ENCODE data around the gene VENTX.

Gene VENTX

DNA sequence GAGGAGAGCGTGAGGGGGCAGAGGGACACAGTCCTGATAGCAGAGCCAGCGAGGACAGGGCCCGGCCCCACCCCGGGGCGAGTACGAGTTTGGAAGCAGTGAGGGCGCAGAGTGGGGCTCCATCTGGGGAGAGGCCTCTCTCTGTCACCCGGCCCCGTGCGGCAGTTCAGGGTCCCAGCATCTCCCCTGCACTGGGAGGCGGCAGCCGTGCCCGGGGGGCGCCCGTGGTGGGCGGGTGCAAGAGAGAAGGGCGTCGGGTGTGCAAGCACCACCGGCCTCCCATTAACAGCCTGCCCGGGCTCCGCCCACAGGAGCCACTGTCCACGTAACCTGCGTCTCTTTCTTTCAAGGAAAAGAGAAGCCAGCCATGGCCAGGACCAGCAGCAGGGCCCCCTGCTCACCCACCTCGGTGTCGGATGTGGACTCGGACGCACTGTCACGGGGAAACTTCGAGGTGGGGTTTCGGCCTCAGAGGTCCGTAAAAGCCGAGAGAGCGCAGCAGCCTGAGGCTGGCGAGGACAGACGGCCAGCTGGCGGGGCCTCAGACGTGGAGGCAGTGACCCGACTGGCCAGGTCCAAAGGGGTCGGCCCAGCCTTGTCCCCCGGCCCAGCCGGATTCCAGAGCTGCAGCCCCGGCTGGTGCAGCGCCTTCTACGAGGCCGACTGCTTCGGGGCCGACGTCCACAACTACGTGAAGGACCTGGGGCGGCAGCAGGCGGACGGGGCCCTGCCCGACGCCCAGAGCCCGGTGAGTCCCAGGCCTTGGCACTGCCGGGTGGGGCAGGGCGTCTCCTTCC lies 36.3 kb upstream of the VENTX start:
- H3K4me3 ChIP-seq (ENCODE audit: low read depth, low read length) = no peak overlapping the region
- H3K9me3 ChIP-seq (ENCODE audit: control insufficient read depth, insufficient read depth, low read depth, low read length) = no peaks in the 10 kb centered on the region
- no peak overlapping the region for H3K27ac ChIP-seq (ENCODE audit: extremely low read depth, low read depth, low read length)
- TF ChIP-seq, protein P1, sequence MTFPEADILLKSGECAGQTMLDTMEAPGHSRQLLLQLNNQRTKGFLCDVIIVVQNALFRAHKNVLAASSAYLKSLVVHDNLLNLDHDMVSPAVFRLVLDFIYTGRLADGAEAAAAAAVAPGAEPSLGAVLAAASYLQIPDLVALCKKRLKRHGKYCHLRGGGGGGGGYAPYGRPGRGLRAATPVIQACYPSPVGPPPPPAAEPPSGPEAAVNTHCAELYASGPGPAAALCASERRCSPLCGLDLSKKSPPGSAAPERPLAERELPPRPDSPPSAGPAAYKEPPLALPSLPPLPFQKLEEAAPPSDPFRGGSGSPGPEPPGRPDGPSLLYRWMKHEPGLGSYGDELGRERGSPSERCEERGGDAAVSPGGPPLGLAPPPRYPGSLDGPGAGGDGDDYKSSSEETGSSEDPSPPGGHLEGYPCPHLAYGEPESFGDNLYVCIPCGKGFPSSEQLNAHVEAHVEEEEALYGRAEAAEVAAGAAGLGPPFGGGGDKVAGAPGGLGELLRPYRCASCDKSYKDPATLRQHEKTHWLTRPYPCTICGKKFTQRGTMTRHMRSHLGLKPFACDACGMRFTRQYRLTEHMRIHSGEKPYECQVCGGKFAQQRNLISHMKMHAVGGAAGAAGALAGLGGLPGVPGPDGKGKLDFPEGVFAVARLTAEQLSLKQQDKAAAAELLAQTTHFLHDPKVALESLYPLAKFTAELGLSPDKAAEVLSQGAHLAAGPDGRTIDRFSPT (tag by site-specific recombination; IDR thresholded peaks at IDR 0.05) = no peak
- no peak for TF ChIP-seq ZBTB21 (tag by site-specific recombination; IDR thresholded peaks at IDR 0.05)
- TF ChIP-seq ZSCAN30 (tag by site-specific recombination; IDR thresholded peaks at IDR 0.05) = no peak
- no peak for TF ChIP-seq SCRT1 (tag by site-specific recombination; IDR thresholded peaks at IDR 0.05; ENCODE audit: borderline replicate concordance)
- no peak for TF ChIP-seq ZNF426 (tag by site-specific recombination; IDR thresholded peaks at IDR 0.05)
- no peak for TF ChIP-seq ZNF707 (tag by site-specific recombination; IDR thresholded peaks at IDR 0.05)
- no peak for TF ChIP-seq ZNF266 (tag by site-specific recombination; IDR thresholded peaks at IDR 0.05; ENCODE audit: low read depth)
- TF ChIP-seq ZNF211 (tag by site-specific recombination; IDR thresholded peaks at IDR 0.05; ENCODE audit: low read depth) = no peak
- TF ChIP-seq ZNF366 (tag by site-specific recombination; conservative IDR thresholded peaks at IDR 0.05) = no peak
- TF ChIP-seq ZNF391 (tag by site-specific recombination; IDR thresholded peaks at IDR 0.05; ENCODE audit: borderline replicate concordance, low read depth) = no peak
- TF ChIP-seq, protein P2, sequence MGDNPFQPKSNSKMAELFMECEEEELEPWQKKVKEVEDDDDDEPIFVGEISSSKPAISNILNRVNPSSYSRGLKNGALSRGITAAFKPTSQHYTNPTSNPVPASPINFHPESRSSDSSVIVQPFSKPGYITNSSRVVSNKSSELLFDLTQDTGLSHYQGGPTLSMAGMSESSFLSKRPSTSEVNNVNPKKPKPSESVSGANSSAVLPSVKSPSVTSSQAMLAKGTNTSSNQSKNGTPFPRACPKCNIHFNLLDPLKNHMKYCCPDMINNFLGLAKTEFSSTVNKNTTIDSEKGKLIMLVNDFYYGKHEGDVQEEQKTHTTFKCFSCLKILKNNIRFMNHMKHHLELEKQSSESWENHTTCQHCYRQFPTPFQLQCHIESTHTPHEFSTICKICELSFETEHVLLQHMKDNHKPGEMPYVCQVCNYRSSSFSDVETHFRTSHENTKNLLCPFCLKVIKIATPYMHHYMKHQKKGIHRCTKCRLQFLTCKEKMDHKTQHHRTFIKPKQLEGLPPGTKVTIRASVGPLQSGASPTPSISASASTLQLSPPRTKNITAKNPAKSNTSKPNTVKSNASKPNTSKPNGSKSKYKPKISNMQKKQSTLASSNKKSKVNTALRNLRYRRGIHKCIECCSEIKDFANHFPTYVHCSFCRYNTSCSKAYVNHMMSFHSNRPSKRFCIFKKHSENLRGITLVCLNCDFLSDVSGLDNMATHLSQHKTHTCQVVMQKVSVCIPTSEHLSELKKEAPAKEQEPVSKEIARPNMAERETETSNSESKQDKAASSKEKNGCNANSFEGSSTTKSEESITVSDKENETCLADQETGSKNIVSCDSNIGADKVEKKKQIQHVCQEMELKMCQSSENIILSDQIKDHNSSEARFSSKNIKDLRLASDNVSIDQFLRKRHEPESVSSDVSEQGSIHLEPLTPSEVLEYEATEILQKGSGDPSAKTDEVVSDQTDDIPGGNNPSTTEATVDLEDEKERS (tag by site-specific recombination; IDR thresholded peaks at IDR 0.05) = no peak
- TF ChIP-seq OVOL3 (tag by site-specific recombination; IDR thresholded peaks at IDR 0.05) = no peak
- TF ChIP-seq, protein P3, sequence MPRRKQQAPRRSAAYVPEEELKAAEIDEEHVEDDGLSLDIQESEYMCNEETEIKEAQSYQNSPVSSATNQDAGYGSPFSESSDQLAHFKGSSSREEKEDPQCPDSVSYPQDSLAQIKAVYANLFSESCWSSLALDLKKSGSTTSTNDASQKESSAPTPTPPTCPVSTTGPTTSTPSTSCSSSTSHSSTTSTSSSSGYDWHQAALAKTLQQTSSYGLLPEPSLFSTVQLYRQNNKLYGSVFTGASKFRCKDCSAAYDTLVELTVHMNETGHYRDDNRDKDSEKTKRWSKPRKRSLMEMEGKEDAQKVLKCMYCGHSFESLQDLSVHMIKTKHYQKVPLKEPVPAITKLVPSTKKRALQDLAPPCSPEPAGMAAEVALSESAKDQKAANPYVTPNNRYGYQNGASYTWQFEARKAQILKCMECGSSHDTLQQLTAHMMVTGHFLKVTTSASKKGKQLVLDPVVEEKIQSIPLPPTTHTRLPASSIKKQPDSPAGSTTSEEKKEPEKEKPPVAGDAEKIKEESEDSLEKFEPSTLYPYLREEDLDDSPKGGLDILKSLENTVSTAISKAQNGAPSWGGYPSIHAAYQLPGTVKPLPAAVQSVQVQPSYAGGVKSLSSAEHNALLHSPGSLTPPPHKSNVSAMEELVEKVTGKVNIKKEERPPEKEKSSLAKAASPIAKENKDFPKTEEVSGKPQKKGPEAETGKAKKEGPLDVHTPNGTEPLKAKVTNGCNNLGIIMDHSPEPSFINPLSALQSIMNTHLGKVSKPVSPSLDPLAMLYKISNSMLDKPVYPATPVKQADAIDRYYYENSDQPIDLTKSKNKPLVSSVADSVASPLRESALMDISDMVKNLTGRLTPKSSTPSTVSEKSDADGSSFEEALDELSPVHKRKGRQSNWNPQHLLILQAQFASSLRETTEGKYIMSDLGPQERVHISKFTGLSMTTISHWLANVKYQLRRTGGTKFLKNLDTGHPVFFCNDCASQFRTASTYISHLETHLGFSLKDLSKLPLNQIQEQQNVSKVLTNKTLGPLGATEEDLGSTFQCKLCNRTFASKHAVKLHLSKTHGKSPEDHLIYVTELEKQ (tag by site-specific recombination; IDR thresholded peaks at IDR 0.05; ENCODE audit: borderline replicate concordance) = no peak
- TF ChIP-seq ZNF214 (tag by site-specific recombination; IDR thresholded peaks at IDR 0.05; ENCODE audit: borderline replicate concordance) = no peak
- TF ChIP-seq ZBTB1 (tag by site-specific recombination; IDR thresholded peaks at IDR 0.05) = no peak
- TF ChIP-seq ZNF555 (tag by site-specific recombination; conservative IDR thresholded peaks at IDR 0.05) = no peak
- TF ChIP-seq ZNF843 (tag by site-specific recombination; IDR thresholded peaks at IDR 0.05) = no peak
- TF ChIP-seq, protein P4, sequence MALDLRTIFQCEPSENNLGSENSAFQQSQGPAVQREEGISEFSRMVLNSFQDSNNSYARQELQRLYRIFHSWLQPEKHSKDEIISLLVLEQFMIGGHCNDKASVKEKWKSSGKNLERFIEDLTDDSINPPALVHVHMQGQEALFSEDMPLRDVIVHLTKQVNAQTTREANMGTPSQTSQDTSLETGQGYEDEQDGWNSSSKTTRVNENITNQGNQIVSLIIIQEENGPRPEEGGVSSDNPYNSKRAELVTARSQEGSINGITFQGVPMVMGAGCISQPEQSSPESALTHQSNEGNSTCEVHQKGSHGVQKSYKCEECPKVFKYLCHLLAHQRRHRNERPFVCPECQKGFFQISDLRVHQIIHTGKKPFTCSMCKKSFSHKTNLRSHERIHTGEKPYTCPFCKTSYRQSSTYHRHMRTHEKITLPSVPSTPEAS (tag by site-specific recombination; IDR thresholded peaks at IDR 0.05) = no peak
- TF ChIP-seq, protein P5, sequence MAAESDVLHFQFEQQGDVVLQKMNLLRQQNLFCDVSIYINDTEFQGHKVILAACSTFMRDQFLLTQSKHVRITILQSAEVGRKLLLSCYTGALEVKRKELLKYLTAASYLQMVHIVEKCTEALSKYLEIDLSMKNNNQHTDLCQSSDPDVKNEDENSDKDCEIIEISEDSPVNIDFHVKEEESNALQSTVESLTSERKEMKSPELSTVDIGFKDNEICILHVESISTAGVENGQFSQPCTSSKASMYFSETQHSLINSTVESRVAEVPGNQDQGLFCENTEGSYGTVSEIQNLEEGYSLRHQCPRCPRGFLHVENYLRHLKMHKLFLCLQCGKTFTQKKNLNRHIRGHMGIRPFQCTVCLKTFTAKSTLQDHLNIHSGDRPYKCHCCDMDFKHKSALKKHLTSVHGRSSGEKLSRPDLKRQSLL (tag by site-specific recombination; IDR thresholded peaks at IDR 0.05) = no peak
- TF ChIP-seq ZNF549 (tag by site-specific recombination; IDR thresholded peaks at IDR 0.05) = no peak
- H3K4me1 ChIP-seq (ENCODE audit: control insufficient read depth, insufficient read depth, low read length) = no peaks in the 10 kb centered on the region
- CTCF ChIA-PET = no interaction called here
- POLR2A ChIA-PET = no interaction called here
- no peaks in the 10 kb centered on the region for H3K36me3 ChIP-seq (ENCODE audit: control insufficient read depth in 2 of 2, insufficient read depth in 1 of 2, low read length in 2 of 2)
